DMS153 (cell line): ENCODE measurements around the gene FAM168A.

Experiments used
- DNase-seq: peaks from one replicate; lab custom pipeline; 2025; lab: John Stamatoyannopoulos, UW

Gene FAM168A

DNA sequence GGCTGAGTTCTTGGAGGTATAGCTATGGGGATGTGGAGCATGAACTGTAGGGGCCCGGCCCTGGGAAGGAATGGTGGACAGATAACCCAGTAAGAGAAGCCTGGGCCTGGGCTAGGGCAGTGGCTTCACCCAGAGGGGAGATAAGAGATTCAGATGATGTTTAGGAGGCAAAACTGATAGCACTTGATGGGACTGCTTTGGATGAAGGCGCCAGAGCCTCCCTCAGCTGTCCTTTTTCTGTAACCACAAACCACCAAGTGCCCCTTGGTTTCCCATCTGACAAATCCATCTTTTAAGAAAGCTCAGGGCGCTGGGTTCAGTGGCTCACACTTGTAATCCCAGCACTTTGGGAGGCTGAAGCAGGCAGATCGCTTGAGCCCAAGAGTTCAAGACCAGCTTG, 198.3 kb downstream of the FAM168A start:
- no peak for DNase-seq

- DNase-seq, result no peak
These were observed 198.7 kb downstream of the FAM168A start for GRCh38 chr11:73399159-73399590.

- no peak for DNase-seq
These were observed 199.2 kb downstream of the FAM168A start for GRCh38 chr11:73398721-73399120.

GRCh38 chr11:73398132-73398526, 199.8 kb downstream of the FAM168A start:
- no peak for DNase-seq

GRCh38 chr11:73397468-73398131, 200.3 kb downstream of the FAM168A start:
- DNase-seq, result no peak

DNA sequence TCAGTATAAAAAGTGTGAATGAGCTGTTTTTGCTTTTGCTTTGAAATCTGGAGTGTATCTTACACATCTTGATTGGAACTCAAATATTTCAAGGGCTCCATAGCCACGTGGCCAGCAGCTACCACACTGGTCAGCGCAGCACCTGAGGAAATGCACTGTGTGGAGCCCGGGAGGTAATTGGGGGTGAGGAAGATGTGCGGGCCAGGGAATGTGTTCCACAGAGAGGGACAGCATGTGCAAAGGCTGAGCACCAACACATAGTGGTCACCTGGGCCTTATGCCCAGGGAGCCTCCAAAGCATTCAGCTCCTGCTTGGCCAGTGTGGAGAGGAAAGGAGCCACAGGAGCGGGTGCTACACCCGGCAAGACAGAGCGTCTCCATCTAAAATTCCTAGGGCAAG, 200.9 kb downstream of the FAM168A start:
- no peak for DNase-seq

- DNase-seq, result no peak
These were observed 201.5 kb downstream of the FAM168A start for GRCh38 chr11:73396251-73396930.

- DNase-seq, result no peak
These were observed 202.4 kb downstream of the FAM168A start for GRCh38 chr11:73395297-73396208.

DNA sequence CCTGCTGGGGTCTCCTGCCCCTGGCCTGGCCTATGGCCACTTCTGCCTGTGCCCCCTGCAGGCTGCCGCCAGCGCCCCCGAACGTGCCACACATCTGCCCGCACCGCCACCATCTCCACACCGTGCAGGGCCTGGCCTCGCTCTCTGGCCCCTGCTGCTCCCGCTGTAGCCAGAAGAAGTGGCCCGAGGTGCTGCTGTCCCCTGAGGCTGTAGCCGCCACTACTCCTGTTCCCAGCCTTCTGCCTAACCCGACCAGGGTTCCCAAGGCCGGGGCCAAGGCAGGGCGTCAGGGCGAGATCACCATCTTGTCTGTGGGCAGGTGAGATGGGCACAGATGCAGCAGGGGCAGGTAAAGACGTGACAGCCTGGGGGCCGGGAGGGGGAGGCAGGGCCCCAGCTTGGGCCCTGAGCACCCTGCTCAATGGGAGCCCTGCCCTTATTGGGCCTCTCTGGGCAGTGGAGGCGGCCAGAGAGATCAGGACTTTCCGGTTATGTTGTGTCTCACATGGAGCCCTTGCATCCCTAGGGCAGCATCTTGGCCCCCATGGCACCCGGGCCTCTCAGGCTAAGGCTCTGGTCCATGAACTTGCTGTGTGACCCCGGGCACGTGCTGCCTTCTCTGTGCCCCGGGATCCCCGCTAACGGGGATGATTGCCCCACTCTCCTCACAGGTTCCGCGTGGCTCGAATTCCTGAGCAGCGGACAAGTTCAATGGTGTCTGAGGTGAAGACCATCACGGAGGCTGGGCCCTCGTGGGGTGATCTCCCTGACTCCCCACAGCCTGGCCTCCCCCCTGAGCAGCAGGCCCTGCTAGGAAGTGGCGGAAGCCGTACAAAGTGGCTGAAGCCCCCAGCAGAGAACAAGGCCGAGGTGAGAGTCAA, 203.3 kb downstream of the FAM168A start:
- no peak for DNase-seq

DNA sequence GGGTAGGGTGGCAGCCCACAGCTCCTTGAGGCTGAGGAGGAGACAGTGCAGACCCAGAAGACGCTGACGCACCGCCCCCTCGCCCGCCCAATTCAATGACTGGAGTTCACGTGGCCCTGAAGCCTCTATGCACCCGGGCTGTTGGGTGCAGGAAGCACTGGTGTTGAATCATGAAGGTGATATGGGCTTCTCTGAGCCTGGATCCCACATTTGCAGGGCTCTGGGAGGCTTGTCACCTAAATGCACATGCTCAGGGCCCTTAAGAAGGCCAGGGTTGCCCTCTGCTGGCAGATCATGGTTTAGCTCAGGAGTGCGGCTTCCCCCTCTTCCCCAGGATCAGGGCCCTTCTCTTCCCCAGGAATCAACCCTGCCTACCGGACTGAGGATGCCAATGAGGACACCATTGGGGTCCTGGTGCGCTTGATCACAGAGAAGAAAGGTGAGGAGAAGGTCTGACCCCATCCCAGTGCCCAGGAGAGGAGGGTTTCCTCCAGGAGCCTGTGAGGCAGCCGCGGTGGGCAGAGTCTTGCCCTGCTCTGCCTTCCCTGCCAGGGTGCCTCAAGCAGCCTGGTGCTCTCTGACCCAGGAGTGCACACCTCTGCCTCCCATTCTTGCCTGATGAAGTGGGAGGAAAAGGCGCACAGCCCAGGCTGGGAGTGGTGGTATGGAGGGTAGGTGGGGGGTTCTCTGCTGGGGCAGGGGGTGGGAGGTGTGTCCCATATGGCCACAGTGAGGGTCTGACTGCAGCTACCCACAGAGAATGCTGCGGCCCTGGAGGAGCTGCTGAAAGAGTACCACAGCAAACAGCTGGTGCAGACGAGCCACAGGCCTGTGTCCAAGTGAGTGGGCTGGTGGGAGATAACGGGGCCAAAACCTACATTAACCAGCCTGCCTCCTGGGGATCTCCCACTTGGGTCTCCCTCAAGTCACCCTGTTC, 204.2 kb downstream of the FAM168A start:
- peak; percentile 5 for DNase-seq

DNA sequence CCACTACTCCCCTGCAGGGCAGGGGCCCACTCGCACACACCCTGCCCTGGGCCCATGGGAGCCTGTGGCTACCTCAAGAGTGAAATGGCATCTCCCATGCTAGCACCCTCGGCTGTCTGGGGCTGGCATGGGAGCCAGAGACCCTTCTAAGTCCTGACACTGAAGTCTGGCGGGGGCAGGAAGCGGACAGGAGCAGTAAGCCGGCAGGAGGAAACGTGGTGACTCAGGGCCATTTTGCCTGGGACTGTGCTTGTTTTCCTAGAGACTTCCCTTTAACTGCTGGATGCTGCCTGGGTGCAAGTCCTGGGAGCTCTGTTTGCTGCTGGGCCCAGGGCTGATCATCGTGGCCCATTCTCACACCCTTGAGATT, 204.9 kb downstream of the FAM168A start:
- DNase-seq, result no peak

DNA sequence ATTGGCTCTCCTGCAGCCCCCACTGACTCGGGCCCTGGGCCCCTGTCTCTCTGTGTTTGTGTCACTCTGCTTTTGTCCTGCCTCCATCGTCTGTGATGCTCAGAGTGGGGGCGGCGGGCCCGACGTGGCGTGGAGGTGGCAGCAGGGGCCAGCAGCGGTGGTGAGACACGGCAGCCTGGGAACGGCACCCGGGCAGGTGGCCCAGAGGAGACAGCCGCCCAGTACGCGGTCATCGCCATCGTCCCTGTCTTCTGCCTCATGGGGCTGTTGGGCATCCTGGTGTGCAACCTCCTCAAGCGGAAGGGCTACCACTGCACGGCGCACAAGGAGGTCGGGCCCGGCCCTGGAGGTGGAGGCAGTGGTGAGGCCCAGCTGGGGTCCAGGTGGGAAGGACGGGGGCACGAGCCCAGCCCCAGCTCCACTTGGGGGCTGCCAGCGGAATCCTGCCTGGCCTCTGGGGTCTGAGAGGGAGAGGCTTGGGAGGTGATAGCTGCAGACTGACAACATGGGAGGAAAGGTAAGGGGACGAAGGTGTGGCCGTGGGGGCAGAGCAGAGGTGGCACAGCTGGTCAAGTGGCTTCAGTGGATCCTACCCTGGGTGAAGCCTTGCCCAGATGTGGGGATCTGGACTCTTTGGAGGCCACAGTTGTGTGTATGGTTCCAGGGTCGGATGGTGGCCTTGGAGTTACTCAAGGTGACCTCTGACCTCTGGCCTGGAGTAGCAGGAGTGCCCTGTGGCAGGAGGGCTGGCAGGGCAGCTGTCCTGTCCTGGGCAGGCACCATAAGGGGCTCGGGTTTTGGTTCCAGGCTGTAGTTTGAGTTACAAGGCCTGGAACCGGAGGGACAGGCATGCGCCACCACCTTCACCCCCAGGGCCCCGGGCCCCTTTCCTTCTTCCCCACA, 205.6 kb downstream of the FAM168A start:
- DNase-seq, result no peak

- no peak for DNase-seq
These were observed 206.2 kb downstream of the FAM168A start for GRCh38 chr11:73391665-73392064.

DNA sequence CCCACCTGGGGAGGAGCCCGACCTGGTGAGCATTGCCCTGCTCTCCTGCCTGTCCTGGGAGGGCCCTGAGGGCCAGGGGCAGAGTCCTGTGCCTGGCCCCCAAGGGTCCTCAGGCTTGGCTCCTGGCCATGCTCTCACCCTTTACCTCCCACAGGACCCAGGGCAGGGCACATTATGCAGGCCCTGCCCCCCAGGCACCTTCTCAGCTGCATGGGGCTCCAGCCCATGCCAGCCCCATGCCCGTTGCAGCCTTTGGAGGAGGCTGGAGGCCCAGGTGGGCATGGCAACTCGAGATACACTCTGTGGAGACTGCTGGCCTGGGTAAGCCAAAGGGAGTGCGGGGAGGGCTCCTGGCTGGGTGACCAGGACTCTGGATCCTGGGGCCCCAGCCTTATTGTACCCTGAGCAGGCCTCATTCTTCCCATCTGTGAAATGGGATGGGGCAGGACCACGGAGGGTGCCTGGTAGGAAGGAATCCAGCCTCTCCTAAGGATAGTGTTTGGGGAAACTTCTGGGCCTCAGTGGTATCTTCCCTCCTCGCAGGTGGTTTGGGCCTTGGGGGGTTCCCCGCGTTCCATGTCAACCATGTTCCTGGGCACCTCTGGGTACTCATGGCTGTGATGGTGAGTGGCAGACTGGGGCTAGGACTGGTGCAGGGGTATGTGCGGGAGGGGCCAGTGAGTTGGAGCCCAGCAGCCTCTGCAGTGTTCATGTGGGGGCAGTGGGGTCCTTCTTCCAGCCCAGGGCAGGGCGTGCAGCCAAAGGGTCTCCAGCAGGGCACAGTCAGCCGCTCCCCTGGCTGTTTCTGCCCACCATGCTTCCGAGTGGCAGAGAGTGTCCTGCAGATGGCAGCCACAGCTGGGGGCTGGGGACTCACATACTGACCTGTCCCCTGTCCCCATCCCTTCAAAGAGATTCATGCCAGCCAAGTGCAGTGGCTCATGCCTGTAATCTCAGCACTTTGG, 207.0 kb downstream of the FAM168A start:
- DNase-seq, result no peak

DNA sequence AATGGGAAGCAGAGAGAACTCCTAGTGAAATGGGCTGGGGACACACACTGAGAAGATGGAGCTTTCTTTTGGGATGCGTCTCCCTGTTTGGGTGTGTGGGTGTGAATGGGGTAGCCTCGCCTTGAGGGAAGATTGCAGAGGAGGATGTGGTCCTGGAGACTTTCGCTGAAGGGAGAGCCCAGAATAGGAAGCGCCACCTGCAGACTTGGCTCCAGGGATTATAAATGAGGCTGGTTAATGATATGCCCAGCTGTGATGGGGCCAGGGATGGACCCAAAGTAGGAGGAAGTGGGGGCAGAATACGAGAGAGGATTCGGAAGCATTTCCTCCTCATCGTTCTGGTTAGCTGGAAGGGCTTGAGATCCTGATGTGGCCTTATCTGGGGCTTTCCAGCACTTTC, 208.0 kb downstream of the FAM168A start:
- no peak for DNase-seq

DNA sequence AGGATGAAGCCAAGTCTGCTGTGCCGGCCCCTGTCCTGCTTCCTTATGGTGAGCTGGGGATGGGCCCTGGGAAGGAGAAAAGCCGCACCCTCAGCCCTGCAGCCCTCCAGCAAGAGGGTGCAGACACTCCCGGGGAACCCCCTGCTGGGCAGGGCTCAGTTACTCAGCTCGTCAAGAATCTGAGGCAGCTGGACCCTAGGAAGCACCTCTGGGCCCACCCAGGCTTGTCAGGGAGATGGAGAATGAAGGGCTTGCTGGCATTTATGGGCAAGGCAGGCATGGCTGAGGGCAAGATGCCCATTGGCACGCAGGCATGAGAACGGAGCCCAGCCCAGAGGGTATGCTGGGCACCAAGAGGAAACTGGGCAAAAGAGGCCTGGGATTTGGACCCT, 208.8 kb downstream of the FAM168A start:
- DNase-seq, result no peak

- DNase-seq, result no peak
These were observed 209.4 kb downstream of the FAM168A start for GRCh38 chr11:73388265-73389133.
